Endometrial microvascular endothelial cells (primary cell): Measurements from ENCODE around the gene ADRA2B. TPM values are rescaled to one million over a fixed set of nuclear protein-coding genes. Genes with fewer than 3 reads are reported as not detected.

Experiments
- in situ Hi-C: cut with HindIII; loops from 2 replicates; pipeline ENCODE4 v1.10.0; 2017; ENCODE audit warnings: low sequenced_read_pairs, low pct_unique_long_range_greater_than_20kb; ENCODE audit errors: inconsistent ontology term
- total RNA-seq: library from RNA; depleted of rRNA; stranded (reverse); fragments of >200 nt; gene quantifications from one replicate; pipeline ENCODE4 v1.2.3, GENCODE V29; 2015; ENCODE audit errors: inconsistent ontology term

ADRA2B gene
- total RNA-seq, 1 donor from 2014 or later: not detected

DNA sequence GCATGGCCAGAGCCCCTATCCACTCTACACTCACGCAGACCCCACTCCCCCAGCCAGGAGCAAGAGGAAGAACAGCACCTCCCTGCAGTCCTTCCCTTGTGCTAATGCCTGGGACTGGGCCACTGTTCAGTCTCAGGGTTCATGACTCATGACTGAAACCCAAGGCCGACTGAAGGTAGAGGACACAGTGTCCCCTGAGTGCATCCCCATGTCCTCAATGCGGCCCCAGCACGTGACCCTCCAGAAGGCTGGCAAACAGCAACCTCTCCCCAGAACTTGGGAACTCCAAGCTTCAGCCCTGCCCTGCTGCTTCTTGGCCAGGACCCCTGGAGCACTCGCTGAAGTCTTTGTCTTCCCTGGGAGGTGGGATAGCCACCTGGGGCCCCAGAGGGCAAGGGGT lies 6.0 kb upstream of the ADRA2B start:
- in situ Hi-C loops: no loop called here

DNA sequence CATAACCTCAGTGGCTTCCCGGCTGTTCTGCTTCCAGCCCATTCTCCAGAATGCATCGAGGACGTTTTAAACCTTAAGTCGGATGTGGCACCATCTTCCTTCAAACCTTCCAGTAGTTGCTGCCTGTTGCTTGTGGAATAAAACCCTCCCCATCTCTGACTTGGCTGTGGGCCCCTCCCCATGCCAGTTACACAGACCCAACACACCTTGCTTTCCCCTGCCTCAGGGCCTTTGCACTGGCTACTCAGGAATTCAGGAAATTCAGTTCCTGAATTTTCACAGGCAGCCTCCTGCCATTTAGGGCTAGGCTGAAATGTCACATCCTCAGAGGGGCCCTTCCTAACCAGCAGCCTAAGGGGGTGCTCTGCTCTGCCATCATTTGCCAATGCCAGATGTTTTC lies 5.0 kb upstream of the ADRA2B start:
- in situ Hi-C loops: no loop called here

DNA sequence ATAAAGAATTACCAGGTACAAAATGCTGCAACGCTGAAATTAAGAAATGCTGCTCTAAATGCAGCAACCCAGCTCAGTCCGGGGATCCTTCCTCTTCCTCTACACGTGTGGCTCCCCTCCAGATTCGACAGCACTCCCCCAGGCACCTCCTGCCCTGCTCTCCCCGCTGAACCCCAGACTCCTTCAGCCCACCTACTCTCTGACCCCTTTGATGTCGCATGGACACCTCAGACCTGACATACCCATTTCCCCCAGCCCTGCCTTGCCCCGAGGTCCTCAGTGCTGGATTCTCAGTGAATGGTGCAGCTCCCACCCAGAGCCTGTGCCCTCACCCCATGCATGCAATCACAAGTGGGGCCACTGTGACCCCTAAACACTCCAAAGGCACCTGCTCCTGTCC lies 4.6 kb upstream of the ADRA2B start:
- in situ Hi-C loops: no loop called here

DNA sequence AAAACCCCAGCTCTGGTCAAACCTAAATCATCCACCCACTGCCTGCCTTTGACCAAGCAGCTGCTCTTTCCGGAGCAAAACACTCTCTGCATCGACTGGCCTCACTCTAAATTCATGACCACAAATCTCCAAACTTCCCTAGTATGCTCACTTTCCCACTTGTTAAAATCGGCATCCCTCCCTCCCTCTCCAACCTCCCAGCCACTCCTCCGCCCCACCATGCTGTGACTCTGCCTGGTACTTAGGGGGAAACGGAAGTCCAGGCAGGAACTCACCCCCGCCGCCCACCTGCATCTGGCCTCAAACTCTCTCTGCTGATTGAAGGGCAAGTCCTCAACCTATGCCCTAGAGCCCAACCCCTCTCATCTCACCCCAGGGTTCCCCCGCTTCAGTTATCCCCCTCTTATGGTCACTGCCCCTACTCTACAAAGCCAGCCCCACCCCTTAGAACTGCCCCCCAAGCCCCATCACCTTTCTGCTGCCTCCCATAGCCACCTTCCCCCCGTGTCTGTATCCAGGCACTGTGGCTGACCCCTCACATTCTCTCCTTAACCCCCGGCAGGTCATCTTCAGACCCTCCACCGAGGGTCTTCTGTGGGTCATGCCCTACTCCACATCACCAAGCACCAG lies 3.8 kb upstream of the ADRA2B start:
- in situ Hi-C loops: no loop called here

DNA sequence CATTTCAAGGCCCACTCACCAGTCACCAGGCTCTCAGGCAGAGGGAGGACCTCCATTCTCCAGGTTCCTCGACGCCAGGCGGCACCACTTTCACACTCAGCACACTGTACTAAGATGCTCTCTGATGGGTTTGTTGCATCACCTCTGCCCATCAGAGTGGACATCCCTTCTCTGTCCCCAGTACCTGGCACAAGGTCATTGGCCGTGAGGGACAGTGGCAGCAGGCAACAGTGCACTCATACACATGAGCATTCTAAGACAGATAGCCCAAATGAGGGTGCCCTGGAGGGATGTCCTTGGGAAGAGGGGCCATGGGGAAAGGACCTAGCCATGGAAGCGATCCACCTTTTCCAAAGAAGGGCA lies 3.0 kb upstream of the ADRA2B start:
- in situ Hi-C loops: no loop called here

DNA sequence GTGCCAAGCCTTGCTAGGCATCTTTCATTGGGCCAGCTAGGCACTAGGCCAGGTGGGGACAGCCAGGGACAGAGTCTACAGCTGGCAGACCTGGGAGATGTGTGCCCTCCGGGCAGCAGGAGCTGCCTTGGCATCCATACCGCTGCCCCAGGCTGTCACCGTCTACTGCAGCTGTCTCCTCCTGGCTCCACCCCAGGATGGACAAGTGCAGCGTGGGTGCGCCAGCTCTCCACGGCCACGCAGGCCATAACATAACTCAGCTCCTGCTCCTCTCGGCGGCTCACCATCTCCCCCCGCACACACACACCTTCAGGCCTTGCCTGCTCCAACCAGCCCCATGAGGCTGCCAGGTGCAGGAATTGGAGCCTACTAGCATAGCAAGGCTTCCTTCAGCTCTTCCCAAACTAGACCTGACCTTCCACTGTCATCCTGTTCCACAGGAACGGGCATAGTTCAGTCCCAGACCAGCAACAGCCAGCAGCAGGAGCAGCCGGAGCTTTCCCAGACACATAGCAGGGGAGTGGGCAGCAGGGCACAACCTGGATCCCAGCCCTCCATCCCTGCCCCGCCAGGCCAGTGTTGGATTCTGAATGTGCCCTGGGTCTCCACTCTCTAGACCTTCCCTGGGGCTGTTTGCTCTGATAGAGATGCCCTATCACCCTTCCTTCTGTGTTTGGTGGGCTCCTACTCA lies 2.5 kb upstream of the ADRA2B start:
- in situ Hi-C loops: no loop called here

DNA sequence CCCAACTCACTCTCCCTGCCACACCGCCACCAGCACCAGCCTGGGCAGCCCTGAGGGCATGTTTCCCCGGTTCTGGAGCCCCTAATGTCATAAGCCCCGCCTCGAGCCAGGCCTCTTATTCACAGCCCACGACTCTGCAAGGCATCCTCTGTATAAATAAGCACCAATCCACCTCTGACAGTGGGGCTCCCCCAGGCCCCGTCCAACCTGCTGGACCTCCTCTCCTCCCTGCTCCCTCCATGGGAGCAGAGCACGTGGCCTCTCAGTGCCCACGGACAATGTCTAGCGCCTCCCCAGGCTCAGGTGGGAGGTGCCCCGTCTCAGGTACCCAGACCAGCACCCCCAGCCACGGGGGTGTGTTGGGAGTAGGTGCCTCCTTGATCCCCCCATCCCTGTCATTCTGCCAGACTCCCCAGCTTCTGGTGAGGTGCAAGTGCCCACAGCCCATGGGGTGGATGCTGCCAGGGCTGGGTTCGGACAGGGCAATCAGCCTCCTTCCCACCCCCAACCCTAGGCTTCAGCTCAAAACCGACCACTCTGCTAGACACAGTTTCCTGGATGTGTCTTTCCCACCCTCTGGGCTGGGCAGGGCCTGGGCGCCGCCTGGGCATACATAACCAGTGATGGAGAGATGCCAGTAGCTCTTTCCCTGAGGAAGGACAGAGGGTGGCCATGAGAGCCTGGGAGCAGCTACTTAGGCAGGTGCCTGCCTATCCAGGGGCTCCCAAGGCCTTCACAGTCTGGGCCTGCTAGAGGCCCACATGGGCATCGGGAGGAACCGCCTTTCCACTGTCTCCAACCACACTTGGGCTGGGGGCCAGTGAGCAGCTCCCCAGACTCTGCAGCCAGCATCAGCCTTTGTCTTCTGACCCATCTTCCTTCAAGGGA lies 1.6 kb upstream of the ADRA2B start:
- in situ Hi-C loops: no loop called here

DNA sequence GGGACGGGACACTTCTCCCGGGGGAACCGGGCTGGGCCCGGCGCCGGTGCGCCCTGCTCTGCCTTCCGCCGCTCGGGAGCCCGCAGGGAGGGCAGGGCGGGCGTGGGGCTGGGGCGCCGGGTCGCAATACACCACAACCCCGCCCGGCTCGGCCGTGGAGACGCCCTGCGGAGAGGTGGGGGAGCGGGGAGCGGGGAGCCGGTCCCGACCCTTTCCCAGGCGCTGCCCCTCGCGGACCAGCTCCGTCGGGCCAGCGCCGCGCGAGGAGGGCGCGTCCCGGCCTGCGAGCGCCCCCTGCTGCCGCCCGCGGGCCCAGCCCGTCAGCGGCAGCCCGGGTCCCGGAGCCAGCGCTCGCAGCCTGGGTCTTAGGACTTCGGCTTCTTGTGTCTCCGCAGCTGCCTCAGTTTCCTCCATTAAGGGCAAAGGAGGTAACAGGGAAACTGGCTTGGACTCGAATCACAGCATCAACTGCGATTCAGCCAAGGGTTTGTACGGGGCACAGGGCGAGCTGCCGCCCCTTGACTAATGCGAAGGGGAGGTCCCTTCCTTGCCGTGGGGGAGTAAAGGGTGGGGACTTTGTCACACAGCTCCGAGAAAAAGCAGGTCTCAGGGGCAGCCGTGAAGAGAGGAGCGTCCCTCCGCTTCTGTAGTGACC lies 635 bp upstream of the ADRA2B start:
- in situ Hi-C loops: no loop called here

DNA sequence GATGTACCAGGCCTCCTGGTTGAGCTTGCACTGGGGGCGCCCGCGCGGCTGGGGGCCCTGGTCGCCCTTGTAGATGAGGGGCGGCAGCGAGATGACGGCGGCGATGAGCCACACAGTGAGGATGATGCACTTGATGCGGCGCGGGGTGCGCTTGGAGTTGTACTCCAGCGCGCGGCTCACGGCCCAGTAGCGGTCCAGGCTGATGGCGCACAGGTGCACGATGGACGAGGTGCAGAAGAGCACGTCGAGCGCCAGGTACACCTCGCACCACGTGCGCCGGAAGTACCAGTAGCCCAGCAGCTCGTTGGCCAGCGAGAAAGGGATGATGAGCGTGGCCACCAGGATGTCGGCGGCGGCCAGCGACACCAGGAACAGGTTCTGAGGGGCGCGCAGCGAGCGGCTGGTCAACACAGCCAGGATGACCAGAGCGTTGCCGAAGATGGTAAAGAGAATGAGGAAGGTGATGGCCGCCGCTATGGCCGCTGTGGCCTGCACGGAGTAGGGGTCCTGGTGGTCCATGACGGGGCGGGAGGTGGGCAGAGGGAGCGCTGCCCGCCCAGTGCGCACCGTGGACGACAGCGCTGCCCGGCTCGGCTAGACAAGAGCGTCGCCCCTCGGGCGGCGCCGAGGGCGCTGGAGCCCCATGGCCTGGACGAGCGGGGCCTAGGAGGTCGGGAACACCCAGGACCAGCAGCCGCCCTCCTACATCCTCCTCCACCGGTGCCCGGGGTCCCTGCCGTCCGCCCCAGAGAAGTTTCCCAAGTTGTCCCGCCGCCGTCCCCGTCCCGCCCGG lies 544 bp downstream of the ADRA2B start:
- in situ Hi-C loops: no loop called here

DNA sequence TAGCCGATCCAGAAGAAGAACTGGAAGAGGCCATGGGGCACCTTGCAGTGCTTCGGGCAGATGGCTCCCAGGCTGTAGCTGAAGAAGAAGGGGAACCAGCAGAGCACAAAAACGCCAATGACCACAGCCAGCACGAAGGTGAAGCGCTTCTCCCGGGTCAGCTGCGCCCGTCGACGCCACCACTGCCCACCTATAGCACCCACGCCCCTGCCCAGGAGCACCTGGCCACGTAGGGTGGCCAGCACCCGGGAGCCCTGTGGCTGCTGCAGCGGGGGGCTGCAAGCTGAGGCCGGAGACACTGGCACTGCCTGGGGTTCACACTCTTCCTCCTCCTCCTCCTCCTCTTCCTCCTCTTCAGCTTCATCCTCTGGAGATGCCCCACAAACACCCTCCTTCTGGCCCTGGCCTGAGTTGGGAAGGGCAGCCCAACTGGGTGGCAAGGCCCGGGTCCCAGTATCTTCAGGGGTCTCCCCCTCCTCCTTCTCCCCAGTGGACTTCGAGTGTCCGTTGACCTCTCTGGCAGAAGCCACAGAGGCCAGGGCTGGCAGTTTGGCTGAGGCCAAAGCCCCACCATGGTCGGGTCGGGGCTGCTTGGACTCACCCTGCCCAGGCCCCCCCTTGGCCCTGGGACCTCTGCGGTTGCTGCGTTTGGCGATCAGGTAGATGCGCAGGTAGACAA lies 1.3 kb downstream of the ADRA2B start:
- in situ Hi-C loops: no loop called here

DNA sequence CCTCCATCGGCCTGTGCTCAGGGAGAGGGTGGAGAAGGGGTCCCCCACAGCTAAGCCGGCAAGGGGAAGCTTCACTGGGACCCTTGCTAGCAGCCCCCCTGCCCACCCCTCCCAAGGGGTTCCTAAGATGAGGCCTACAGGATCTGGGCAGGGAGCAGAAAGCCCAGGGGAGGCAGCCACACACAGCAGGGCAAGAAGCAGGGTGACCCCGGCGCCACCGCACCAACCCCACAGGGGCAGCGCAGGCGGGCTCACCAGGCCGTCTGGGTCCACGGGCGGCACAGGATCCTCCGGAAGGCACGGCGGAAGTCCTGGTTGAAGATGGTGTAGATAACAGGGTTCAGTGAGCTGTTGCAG lies 1.8 kb downstream of the ADRA2B start:
- in situ Hi-C loops: no loop called here

DNA sequence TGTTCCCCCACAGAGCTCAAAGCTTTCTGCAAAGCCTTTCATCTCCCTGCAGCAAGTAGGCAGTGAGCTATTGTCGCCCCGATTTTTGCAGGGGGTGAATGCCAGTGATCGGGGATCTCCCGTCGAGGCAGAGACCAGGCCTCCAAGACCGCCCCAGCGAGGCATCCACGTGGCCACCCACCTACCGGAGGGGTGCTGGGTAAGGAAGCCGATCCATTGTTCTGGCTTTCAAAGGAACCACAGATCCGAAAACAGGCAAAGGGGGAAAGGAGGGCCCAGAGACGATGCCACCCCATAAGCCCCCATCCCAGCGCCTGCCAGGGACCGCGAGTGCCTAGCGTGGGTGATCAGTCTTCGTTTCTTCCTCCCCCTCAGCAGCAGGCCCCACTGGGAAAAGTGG lies 2.4 kb downstream of the ADRA2B start:
- in situ Hi-C loops: no loop called here

DNA sequence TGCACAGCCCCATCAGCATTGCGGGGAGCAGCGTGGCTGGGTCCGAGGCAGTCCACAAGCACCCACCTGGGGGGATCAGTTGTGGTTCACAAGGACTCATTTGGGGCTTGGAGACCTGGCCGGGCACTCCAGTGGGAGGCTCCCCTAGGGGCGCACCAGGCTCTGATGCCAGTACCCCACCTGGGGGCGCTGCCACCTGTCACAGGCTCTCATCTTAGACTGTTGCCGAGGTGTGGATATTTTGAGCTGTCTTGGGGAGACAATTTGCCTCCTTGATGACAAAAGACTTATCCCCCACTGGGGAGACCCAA lies 3.0 kb downstream of the ADRA2B start:
- in situ Hi-C loops: no loop called here

DNA sequence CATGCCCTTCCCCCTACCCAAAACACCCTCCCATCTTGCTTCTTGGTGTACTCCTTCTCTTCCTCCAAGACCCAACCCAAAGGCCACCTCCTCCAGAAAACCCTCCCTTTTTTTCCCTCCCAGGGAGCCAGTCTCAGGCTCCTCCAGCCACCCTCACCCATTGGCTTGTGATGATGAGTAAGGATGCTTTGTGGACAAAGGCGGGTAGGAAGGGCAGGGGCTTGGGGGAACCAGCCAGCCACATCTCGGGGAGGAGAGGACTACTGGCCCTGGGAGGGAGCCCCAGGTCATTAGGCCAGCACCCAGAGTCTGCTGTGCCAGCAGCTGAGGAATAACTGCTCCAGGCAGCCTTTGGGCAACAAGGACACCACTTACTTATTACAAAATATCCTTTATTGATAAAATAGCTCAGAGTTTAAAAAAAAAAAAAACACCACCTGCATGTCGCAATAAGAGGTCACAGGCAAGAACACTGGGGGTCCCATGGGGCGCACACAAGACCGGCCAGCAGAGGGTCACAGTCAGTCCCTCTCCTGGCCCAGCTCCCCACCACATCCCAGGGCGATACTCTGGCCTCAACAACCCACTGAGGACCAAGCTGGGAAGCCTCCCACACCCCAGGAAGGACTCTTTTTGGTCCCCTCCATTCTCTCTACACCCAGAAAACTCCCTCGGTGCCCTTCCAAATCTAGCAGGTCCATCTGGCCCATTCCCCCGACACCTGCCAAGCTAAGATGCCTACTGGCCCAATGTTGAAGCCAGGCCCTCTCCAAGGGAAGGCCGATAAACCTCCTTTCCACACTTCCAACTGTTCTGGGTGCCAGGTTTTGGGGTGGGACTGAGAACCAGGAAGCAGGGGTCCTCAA lies 3.6 kb downstream of the ADRA2B start:
- in situ Hi-C loops: no loop called here

DNA sequence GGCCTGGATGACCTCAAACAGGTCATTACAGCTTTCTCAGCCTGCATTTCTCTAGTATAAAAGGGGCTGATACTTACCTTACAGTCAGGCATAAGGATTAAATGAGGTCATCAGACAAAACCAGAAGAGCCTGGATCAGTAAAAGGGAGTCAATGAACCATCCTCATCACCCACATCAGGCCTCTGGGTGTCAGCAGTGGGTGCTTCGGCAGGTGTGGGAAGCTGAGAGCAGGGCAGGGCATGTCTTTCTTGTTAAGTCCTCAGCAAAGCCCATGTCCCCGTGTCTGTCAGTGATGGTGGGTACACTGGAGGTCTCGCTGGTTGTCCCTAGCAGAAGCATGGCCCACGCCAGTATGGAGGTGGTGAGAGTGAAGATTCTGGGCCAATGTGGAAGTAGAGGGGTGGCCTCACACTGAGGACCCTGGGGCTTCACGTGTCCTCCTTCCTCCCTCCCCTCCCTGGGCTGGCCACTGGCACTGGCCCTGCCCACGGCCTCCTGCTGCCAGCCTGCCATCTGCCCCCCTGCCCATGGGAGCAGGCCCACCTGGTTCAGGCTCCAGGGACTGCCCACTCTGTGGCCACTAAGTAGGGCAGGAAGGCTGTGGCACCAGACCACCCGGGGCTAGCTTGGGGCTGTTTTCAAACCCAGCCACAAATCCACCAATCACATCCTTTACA lies 4.4 kb downstream of the ADRA2B start:
- in situ Hi-C loops: no loop called here

DNA sequence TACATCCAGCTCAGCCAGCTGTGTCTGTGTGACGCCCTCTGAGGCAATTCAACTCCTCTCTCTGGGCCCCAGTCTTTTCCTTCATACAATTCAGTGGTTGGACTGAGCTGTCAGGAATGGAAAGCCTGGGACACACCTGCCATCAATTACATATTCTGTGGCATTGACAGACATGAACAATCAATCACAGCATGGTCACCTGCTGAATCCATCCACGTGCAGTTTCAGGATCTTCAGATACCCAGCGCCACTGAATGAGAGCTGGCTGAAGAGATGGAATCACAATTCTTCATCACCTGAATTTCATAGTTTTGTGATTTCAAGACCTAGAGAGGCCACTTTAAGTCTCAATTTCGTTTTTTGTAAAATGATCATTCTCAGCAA lies 5.1 kb downstream of the ADRA2B start:
- in situ Hi-C loops: no loop called here

DNA sequence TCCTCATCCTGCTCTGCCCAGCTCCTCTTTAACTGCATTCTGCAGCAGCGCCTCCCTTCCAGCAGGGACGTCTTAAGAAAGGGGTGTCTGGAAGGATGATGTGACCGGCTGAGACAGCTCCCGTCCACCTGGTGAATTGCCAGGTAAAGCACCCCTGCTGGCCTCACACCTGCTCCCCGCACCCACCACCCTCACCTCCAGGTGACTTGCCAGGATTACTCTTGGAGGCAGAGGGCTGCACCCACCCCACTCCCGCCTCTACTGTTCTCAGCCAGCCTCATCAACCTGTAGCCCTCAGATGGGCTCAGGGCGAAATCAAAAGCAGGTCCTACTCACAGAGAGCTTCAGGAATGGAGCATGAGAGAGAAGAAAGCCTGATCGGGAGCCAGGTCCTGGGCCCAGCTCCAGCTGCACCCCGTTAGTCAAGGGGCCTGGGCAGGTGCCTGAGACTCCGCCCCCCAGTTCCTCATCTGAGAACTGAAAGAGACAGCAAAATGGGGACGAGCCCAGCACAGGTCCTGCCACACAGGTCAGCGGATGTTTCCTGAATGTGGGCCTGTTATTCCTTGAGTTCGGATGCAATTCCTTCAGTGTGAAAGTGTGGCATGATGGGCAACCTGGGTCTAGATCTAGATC lies 5.6 kb downstream of the ADRA2B start:
- in situ Hi-C loops: no loop called here
